PC-9 (cell line): Measurements from ENCODE around the gene PVALEF. TPM values are rescaled to one million over a fixed set of nuclear protein-coding genes. Genes with fewer than 3 reads are reported as not detected.

ENCODE experiments used
- BruUV-seq: library from RNA; stranded (reverse); fragments of 400-500 nt; replicated peaks from 2 replicates; lab custom pipeline; 2021; lab: Mats Ljungman, UMichigan
- CTCF ChIA-PET: fragments of 300-600 bp; sonication (Branson Sonifier 250); formaldehyde crosslinking; loops from one replicate; lab custom pipeline; 2022; ENCODE audit warnings: antibody characterized with exemption; lab: Charles Lee
- POLR2A ChIA-PET: fragments of 300-600 bp; sonication (Branson Sonifier 250); formaldehyde crosslinking; loops from one replicate; lab custom pipeline; 2022; ENCODE audit warnings: antibody characterized with exemption; ENCODE audit not compliant: unreplicated experiment; lab: Charles Lee
- DNase-seq, 2 experiments: peaks; one replicate each; pipeline versions ENCODE4 v3.0.0 to v3.0.0-alpha.2; 2015 to 2022; ENCODE audit warnings: mixed read lengths in 1 of 2
- H2AFZ ChIP-seq: fragments of 200-600 bp; sonication (generic); 2 replicates; pipeline ENCODE4 v1.8.1; 2017; ENCODE audit warnings: antibody characterized with exemption
- H3F3A ChIP-seq: fragments of 200-600 bp; sonication (generic); 2 replicates; pipeline ENCODE4 v1.8.1; 2017; ENCODE audit warnings: antibody characterized with exemption, mild to moderate bottlenecking, low read depth; ENCODE audit not compliant: insufficient read depth
- H3K27ac ChIP-seq: fragments of 200-600 bp; sonication (generic); 2 replicates; pipeline ENCODE4 v1.6.1; 2016; ENCODE audit warnings: mixed run types
- H3K27me3 ChIP-seq: fragments of 200-600 bp; sonication (generic); 2 replicates; pipeline ENCODE4 v1.6.1; 2016; ENCODE audit warnings: low read depth, mixed run types; ENCODE audit not compliant: insufficient read depth
- H3K36me3 ChIP-seq: fragments of 200-600 bp; sonication (generic); 2 replicates; pipeline ENCODE4 v1.6.1; 2016; ENCODE audit warnings: low read depth, mixed run types
- H3K4me1 ChIP-seq: fragments of 200-600 bp; sonication (generic); replicated peaks from 2 replicates; pipeline ENCODE4 v1.6.1; 2016; ENCODE audit warnings: mixed run types; ENCODE audit not compliant: insufficient read depth
- H3K4me2 ChIP-seq: fragments of 200-600 bp; sonication (generic); 2 replicates; pipeline ENCODE4 v1.6.1; 2017; ENCODE audit warnings: mixed run types
- H3K4me3 ChIP-seq: fragments of 200-600 bp; sonication (generic); 2 replicates; pipeline ENCODE4 v1.6.1; 2016; ENCODE audit warnings: mixed run types
- H3K79me2 ChIP-seq: fragments of 200-600 bp; sonication (generic); 2 replicates; pipeline ENCODE4 v1.6.1; 2017; ENCODE audit warnings: low read depth, mixed run types
- H3K9me2 ChIP-seq: fragments of 200-600 bp; sonication (generic); 2 replicates; pipeline ENCODE4 v1.8.1; 2017; ENCODE audit warnings: mild to moderate bottlenecking; ENCODE audit not compliant: insufficient read depth
- H3K9me3 ChIP-seq: fragments of 200-600 bp; sonication (generic); 2 replicates; pipeline ENCODE4 v1.8.1; 2016; ENCODE audit warnings: low read depth; ENCODE audit not compliant: insufficient read depth
- H4K20me1 ChIP-seq: fragments of 200-600 bp; sonication (generic); 2 replicates; pipeline ENCODE4 v1.8.1; 2017; ENCODE audit not compliant: insufficient read depth
- CTCF ChIP-seq: fragments of 200-600 bp; sonication (generic); conservative IDR thresholded peaks from 2 replicates; pipeline ENCODE4 v1.6.1; 2017; ENCODE audit warnings: mixed run types, antibody characterized with exemption, mild to moderate bottlenecking, moderate library complexity
- EZH2 ChIP-seq: fragments of 200-600 bp; sonication (generic); IDR thresholded peaks from 2 replicates; pipeline ENCODE4 v1.8.0; 2017; ENCODE audit warnings: antibody characterized with exemption, low read depth
- intact Hi-C: fragments of 100-400 bp; cut with micrococcal nuclease; formaldehyde crosslinking; loops from one replicate; pipeline ENCODE4 v1.10.0; 2022; ENCODE audit not compliant: unreplicated experiment
- microRNA-seq: library from miRNA; unstranded; fragments of <30 nt; microRNA quantifications from one replicate; pipeline ENCODE4 v1.2.0, GENCODE V29; 2021; ENCODE audit warnings: borderline number of aligned reads, borderline replicate concordance
- total RNA-seq: library from RNA; stranded (reverse); gene quantifications from 2 replicates; pipeline ENCODE4 v1.2.3, GENCODE V29; 2021

The PVALEF gene
- total RNA-seq, 1 experiment from 2014 or later, result not detected

GRCh38 chr17:81231121-81231645, 65.9 kb downstream of the PVALEF start:
- Histone ChIP-seq H3K4me3 (no peak overlapping the region), H3F3A (no peaks in the 10 kb centered on the region), H3K4me2 (no peak overlapping the region), H2AFZ (no peak overlapping the region), H3K27me3 (no peaks in the 10 kb centered on the region), H4K20me1 (no peaks in the 10 kb centered on the region), H3K4me1 (no peaks in the 10 kb centered on the region), H3K9me3 (no peaks in the 10 kb centered on the region), H3K36me3 (no peaks in the 10 kb centered on the region), H3K9me2 (no peaks in the 10 kb centered on the region), H3K79me2 (no peaks in the 10 kb centered on the region), H3K27ac (no peak overlapping the region)
- POLR2A ChIA-PET, result no interaction called here
- intact Hi-C loops, result no loop called here
- DNase-seq, result no peak
- BruUV-seq, result no TSS peak
- CTCF ChIA-PET, result no interaction called here
- TF ChIP-seq CTCF, result no peak
- no peak for TF ChIP-seq EZH2

- H3K4me2 ChIP-seq, result no peak overlapping the region
- H2AFZ ChIP-seq, result no peak overlapping the region
- H3K27ac ChIP-seq, result no peak overlapping the region
- no TSS peak for BruUV-seq
- H3F3A ChIP-seq, result no peaks in the 10 kb centered on the region
- intact Hi-C loops, result no loop called here
- no peak overlapping the region for H3K4me3 ChIP-seq
- no peaks in the 10 kb centered on the region for H3K36me3 ChIP-seq
- H3K79me2 ChIP-seq, result no peaks in the 10 kb centered on the region
- no peak for DNase-seq
- ChIA-PET POLR2A (no interaction called here), CTCF (no interaction called here)
- no peaks in the 10 kb centered on the region for H3K9me3 ChIP-seq
- no peaks in the 10 kb centered on the region for H4K20me1 ChIP-seq
- H3K27me3 ChIP-seq, result no peaks in the 10 kb centered on the region
- TF ChIP-seq EZH2 (no peak), CTCF (no peak)
- no peaks in the 10 kb centered on the region for H3K4me1 ChIP-seq
- no peaks in the 10 kb centered on the region for H3K9me2 ChIP-seq
These were observed 66.7 kb downstream of the PVALEF start for GRCh38 chr17:81231766-81232581.

Small RNAs within 50 kb of the gene (microRNA-seq; reads per million reads assigned to microRNA genes)
- not detected for gene MIR1250
- gene MIR3065, result not detected
- gene MIR338, result not detected
- not detected for gene MIR657

Other genes starting within 250 kb of the PVALEF start
- gene CHMP6, start 173.7 kb upstream of the PVALEF start, total RNA-seq, result 17.4 and 18.1 TPM in 2 replicates
- gene BAIAP2, start 130.4 kb upstream of the PVALEF start, total RNA-seq, result 109 and 125 TPM in 2 replicates
- gene AATK, start 714 bp downstream of the PVALEF start, total RNA-seq, result 0.46 and 2.4 TPM in 2 replicates
- 24.4 and 33.4 TPM in 2 replicates for gene CEP131, start 57.5 kb downstream of the PVALEF start, total RNA-seq
- gene TEPSIN, start 73.5 kb downstream of the PVALEF start, total RNA-seq, result 35.0 and 36.8 TPM in 2 replicates
- 53.3 and 64.2 TPM in 2 replicates for gene NDUFAF8, start 73.8 kb downstream of the PVALEF start, total RNA-seq
- gene SLC38A10, start 129.8 kb downstream of the PVALEF start, total RNA-seq, result 127 and 130 TPM in 2 replicates
- gene BAHCC1, start 229.9 kb downstream of the PVALEF start, total RNA-seq, result 33.7 and 35.4 TPM in 2 replicates